ENCODE results near the gene ADCY9. TPM values are rescaled to one million over a fixed set of nuclear protein-coding genes. Genes with fewer than 3 reads are reported as not detected.

Gene ADCY9
- polyA plus RNA-seq, 2 of the 4 experiments (the other 2 are of a cell fraction): 6.2 to 7.6 TPM

GRCh38 chr16:3977376-3977775 is 138.9 kb downstream of the ADCY9 start:
- H3K4me1 ChIP-seq: peaks cover 6% of the 10 kb centered on the region; the same call in 1 of the 3 replicates
- no peak for ATAC-seq
- ChIA-PET POLR2A (no interaction called here), CTCF (interaction anchor here (0.9 to 2.1 kb wide), 2 partner anchors 276 to 353 kb away, joined by 3 to 8 read pairs; no protein-coding TSS in a partner anchor)
- H3K27ac ChIP-seq: no peak overlapping the region
- 92% methylated on average over 26 of the region's 26 CpGs for WGBS (ENCODE audit: missing lambda C conversion rate)
- no peak overlapping the region for H3K4me3 ChIP-seq
- H3K9me3 ChIP-seq: no peaks in the 10 kb centered on the region
- H3K4me2 ChIP-seq: no peak overlapping the region
- FAIRE-seq: no peak
- no peak for TF ChIP-seq ZFP36 (IDR thresholded peaks at IDR 0.05; ENCODE audit: borderline replicate concordance, partially characterized antibody)
- TF ChIP-seq CBX2 (IDR thresholded peaks at IDR 0.05; ENCODE audit: borderline replicate concordance, low read depth): no peak
- no peak for DNase-seq (ENCODE audit: low read depth in 1 of 2, low spot score in 1 of 2)

GRCh38 chr16:3974751-3975150 is 141.5 kb downstream of the ADCY9 start:
- CTCF ChIA-PET: interaction anchor here (0.9 to 2.0 kb wide), 6 partner anchors 8 to 279 kb away, joined by 3 to 9 read pairs (median 5); partner anchors contain the start of gene ADCY9

GRCh38 chr16:3971706-3972105 is 144.5 kb downstream of the ADCY9 start:
- Histone ChIP-seq H3K9me3 (no peaks in the 10 kb centered on the region), H3K4me1 (peaks cover 4% of the 10 kb centered on the region; the same call in 2 of the 3 replicates), H3K4me3 (no peak overlapping the region), H3K4me2 (no peak overlapping the region), H3K27ac (no peak overlapping the region)
- ChIA-PET POLR2A (no interaction called here), CTCF (interaction anchor here (0.7 to 10.0 kb wide), 3 partner anchors 10 to 248 kb away, joined by 3 to 64 read pairs (median 47); no protein-coding TSS in a partner anchor)
- no peak for ATAC-seq
- no peak for DNase-seq (ENCODE audit: low read depth in 1 of 2, low spot score in 1 of 2)
- no peak for TF ChIP-seq TFCP2L1 (CRISPR knock-in tag; IDR thresholded peaks at IDR 0.05)
- no peak for TF ChIP-seq E2F6 (IDR thresholded peaks at IDR 0.05; ENCODE audit: borderline replicate concordance, low read depth)
- no peak for TF ChIP-seq MYC (IDR thresholded peaks at IDR 0.05; ENCODE audit: borderline replicate concordance, low read length)
- TF ChIP-seq POLR2AphosphoS2 (conservative IDR thresholded peaks at IDR 0.05; ENCODE audit: low read length): no peak
- TF ChIP-seq ZSCAN20 (CRISPR knock-in tag; IDR thresholded peaks at IDR 0.05): no peak
- no peak for TF ChIP-seq HOXB13 (CRISPR knock-in tag; IDR thresholded peaks at IDR 0.05; ENCODE audit: low read depth)
- TF ChIP-seq RNF2 (IDR thresholded peaks at IDR 0.05; ENCODE audit: borderline replicate concordance, low read depth): no peak
- TF ChIP-seq RCOR1 (IDR thresholded peaks at IDR 0.05; ENCODE audit: low read depth, low read length): no peak
- no peak for TF ChIP-seq EHMT2 (IDR thresholded peaks at IDR 0.05; ENCODE audit: low read depth)
- no peak for TF ChIP-seq JUNB (IDR thresholded peaks at IDR 0.05)
- TF ChIP-seq ESRRA (IDR thresholded peaks at IDR 0.05; ENCODE audit: borderline replicate concordance, low read length): no peak
- TF ChIP-seq BCL3 (IDR thresholded peaks at IDR 0.05): no peak
- no peak for TF ChIP-seq JUN (IDR thresholded peaks at IDR 0.05)
- no peak for TF ChIP-seq MAX (IDR thresholded peaks at IDR 0.05)
- no peak for TF ChIP-seq ZNF302 (CRISPR knock-in tag; IDR thresholded peaks at IDR 0.05)
- TF ChIP-seq NPAS2 (CRISPR knock-in tag; IDR thresholded peaks at IDR 0.05; ENCODE audit: borderline replicate concordance): no peak
- FAIRE-seq: no peak
- 91% methylated on average over 8 of the region's 8 CpGs for WGBS (ENCODE audit: missing lambda C conversion rate)

More at GRCh38 chr16:3974751-3975150, 141.5 kb downstream of the ADCY9 start:
- POLR2A ChIA-PET: no interaction called here
- no peak for DNase-seq (ENCODE audit: low read depth in 1 of 2, low spot score in 1 of 2)
- WGBS (ENCODE audit: missing lambda C conversion rate): 90% methylated on average over 8 of the region's 8 CpGs
- Histone ChIP-seq H3K27ac (no peak overlapping the region), H3K9me3 (no peaks in the 10 kb centered on the region), H3K4me3 (no peak overlapping the region), H3K4me2 (no peak overlapping the region), H3K4me1 (no peaks in the 10 kb centered on the region)
- TF ChIP-seq KDM5A (IDR thresholded peaks at IDR 0.05) (no peak), POLR2AphosphoS2 (conservative IDR thresholded peaks at IDR 0.05; ENCODE audit: low read length) (no peak), HMGXB4 (CRISPR knock-in tag; IDR thresholded peaks at IDR 0.05; ENCODE audit: borderline replicate concordance) (no peak), RARB (CRISPR knock-in tag; IDR thresholded peaks at IDR 0.05) (no peak), SMC3 (IDR thresholded peaks at IDR 0.05) (no peak)
- ATAC-seq: no peak
- no peak for FAIRE-seq

Measured in A549 (cell line).